ENCODE results near the gene ZFYVE9. TPM values are rescaled to one million over a fixed set of nuclear protein-coding genes. Genes with fewer than 3 reads are reported as not detected.

ZFYVE9 gene
- 18.4 and 20.8 TPM in 2 replicates for total RNA-seq

DNA sequence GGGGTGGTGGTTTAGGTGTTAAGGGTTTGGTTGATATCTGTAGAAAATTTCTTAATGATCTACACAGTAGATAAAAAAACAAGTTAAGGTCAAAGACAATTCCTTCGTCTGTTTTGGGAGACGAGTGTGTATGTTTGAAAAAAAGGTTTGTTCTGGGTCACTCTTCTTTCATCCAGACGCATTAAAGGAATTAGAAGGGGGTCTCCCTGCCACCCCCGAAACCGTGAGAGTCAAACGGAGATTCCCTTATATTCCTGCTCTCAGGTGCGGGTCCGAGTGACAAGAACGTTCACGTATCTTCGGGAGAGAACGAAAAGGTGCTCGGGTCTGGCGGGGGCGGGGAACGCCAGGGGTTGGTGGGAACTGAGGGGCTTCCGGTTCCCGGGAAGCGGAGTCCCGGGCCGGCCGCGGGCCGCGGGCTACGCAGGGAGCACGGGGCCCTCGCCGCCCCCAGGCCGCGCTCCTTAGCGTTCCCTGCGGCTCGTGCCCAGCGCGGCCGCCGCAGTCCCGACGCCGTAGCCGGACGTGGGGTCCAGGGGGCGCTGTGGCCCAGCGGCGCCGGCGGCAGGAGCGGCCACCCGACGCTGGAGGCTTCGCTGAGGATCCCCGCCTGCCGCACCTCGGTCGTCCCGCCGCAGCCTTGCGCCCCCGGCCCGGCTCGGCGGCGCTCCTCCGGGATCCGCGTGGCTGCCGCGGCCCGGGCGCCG, at the start of gene ZFYVE9:
Gene ZFYVE9 (plus strand): TSS at position 577 of the 707 bp plus-strand sequence. CDS start 91,118 bp downstream, outside the sequence.

DNA sequence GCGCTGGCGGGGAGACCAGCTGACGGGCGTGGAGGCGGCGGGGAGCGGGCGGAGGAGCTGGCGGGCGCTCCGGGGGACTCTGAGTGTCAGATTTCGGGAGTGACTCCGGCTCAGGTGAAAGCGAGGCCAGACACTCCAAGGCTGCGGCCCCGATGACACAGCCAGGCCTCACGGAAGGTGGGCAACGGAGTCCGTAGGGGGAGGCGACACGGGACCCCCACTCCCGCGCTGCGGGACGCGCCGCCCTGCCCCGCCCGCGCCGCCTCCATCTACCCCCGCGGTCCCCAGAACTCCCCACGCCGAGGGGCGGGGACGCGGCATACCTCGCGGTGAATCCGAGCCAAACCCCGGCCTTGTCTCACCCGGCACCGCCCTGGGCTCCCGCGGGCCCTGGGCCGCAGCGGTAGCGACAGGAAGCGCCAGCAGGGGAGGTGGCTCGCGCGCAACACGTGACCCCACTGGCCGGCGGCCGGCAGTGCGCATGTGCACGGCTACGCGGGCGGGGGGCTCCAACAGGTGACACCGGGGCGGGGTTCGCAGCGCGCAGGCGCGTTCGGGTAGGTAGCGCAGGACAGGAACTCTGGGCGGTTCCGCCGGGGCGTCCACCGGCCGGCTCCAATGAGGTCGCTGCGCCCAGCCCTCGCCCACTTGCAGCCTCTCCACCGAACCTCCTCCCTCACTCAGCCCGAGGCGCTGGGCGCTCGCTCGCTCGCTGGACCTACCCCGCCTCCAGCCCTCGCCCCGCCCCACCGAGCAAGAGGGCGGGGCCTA, 224.0 kb downstream of the ZFYVE9 start, which contains the start of gene CC2D1B:
Gene CC2D1B (minus strand): TSS at position 460 of the 771 bp plus-strand sequence. CDS start 1,585 bp downstream, outside the sequence.

Other genes starting within 250 kb of the ZFYVE9 start
- gene RAB3B, start 151.4 kb upstream of the ZFYVE9 start, total RNA-seq, result 0.77 and 1.8 TPM in 2 replicates
- 9.7 and 12.2 TPM in 2 replicates for gene KTI12, start 108.3 kb upstream of the ZFYVE9 start, total RNA-seq
- gene TXNDC12, start 86.9 kb upstream of the ZFYVE9 start, total RNA-seq, result 40.4 and 49.7 TPM in 2 replicates
- gene BTF3L4, start 85.8 kb upstream of the ZFYVE9 start, total RNA-seq, result 49.6 and 70.4 TPM in 2 replicates
- gene CC2D1B, start 224.1 kb downstream of the ZFYVE9 start, total RNA-seq, result 18.8 and 22.8 TPM in 2 replicates

Measured in pericardium fibroblast (primary cell).